H1 (cell line): ENCODE data around the gene DMPK. TPM values are rescaled to one million over a fixed set of nuclear protein-coding genes. Genes with fewer than 3 reads are reported as not detected.

Experiments used
- CTCF ChIA-PET: fragments of 300-600 bp; sonication (Branson Sonifier 250); formaldehyde crosslinking; loops from one replicate; lab custom pipeline; 2021; ENCODE audit not compliant: partially characterized antibody; lab: Charles Lee
- POLR2A ChIA-PET: fragments of 300-600 bp; sonication (Branson Sonifier 250); formaldehyde crosslinking; loops from one replicate; lab custom pipeline; 2021; ENCODE audit warnings: inconsistent platforms; ENCODE audit not compliant: partially characterized antibody; lab: Charles Lee
- DNase-seq, 2 experiments: peaks; one replicate each; pipeline versions ENCODE4 v3.0.0 to v3.0.0-alpha.2; 2010 to 2022; ENCODE audit warnings: low spot score in 2 of 2, low read depth in 1 of 2, mixed read lengths in 1 of 2
- FAIRE-seq: peaks from 2 replicates; lab custom pipeline; 2011; peaks lifted over from hg19 to GRCh38; lab: Jason Lieb, UNC
- H2AFZ ChIP-seq: 2 replicates; pipeline ENCODE4 v1.8.1; 2012; ENCODE audit warnings: low read length, inconsistent platforms
- H2AK5ac ChIP-seq: 2 replicates; pipeline ENCODE4 v1.6.1; 2013; ENCODE audit warnings: low read depth, low read length
- H2BK120ac ChIP-seq: replicated peaks from 2 replicates; pipeline ENCODE3; 2013; ENCODE audit warnings: low read depth, low read length, inconsistent platforms
- H2BK12ac ChIP-seq: 2 replicates; pipeline ENCODE4 v1.6.1; 2013; ENCODE audit warnings: low read depth, low read length
- H2BK15ac ChIP-seq: 2 replicates; pipeline ENCODE4 v1.6.1; 2013; ENCODE audit warnings: low read length
- H2BK20ac ChIP-seq: 2 replicates; pipeline ENCODE4 v1.6.1; 2013; ENCODE audit warnings: low read length
- H2BK5ac ChIP-seq: 2 replicates; pipeline ENCODE4 v1.6.1; 2013; ENCODE audit warnings: low read depth, low read length
- H3K14ac ChIP-seq: 2 replicates; pipeline ENCODE4 v1.6.1; 2013; ENCODE audit warnings: inconsistent platforms; ENCODE audit not compliant: insufficient read length
- H3K18ac ChIP-seq: 2 replicates; pipeline ENCODE4 v1.6.1; 2013; ENCODE audit warnings: low read length; ENCODE audit errors: extremely low read depth
- H3K23ac ChIP-seq: 2 replicates; pipeline ENCODE4 v1.6.1; 2013; ENCODE audit warnings: inconsistent platforms; ENCODE audit not compliant: insufficient read length
- H3K23me2 ChIP-seq: 2 replicates; pipeline ENCODE4 v1.6.1; 2013; ENCODE audit warnings: low read depth, low read length
- H3K27ac ChIP-seq: 2 replicates; pipeline ENCODE4 v1.6.1; 2011; ENCODE audit warnings: low read depth, low read length, inconsistent platforms
- H3K27me3 ChIP-seq, 4 experiments: replicated peaks in 1 of 4; 1 replicate in 1 of 4; 2 replicates in 3 of 4; pipeline versions ENCODE4 v1.6.1 to v1.8.1; 2011 to 2013; ENCODE audit warnings: low read length in 3 of 4, mild to moderate bottlenecking in 3 of 4, inconsistent platforms in 2 of 4, mixed read lengths in 2 of 4, moderate library complexity in 1 of 4; ENCODE audit not compliant: control insufficient read depth in 3 of 4, insufficient read depth in 3 of 4; ENCODE audit errors: extremely low read depth in 1 of 4
- H3K36me3 ChIP-seq, 4 experiments: 2 replicates each; pipeline versions ENCODE4 v1.6.1 to v1.8.1; 2011 to 2013; ENCODE audit warnings: mild to moderate bottlenecking in 4 of 4, low read length in 3 of 4, moderate library complexity in 2 of 4, control low read depth in 1 of 4, inconsistent platforms in 1 of 4; ENCODE audit not compliant: insufficient read depth in 4 of 4, control insufficient read depth in 2 of 4
- H3K4ac ChIP-seq: replicated peaks from 2 replicates; pipeline ENCODE3; 2013; ENCODE audit warnings: low read length, low read depth, mixed read lengths, inconsistent platforms; ENCODE audit not compliant: insufficient read length
- H3K4me1 ChIP-seq, 4 experiments: replicated peaks in 1 of 4; 1 replicate in 1 of 4; 2 replicates in 3 of 4; pipeline versions ENCODE4 v1.6.1 to v1.8.1; 2011 to 2013; ENCODE audit warnings: low read length in 3 of 4, inconsistent platforms in 2 of 4, mixed read lengths in 1 of 4; ENCODE audit not compliant: insufficient read depth in 4 of 4, control insufficient read depth in 3 of 4
- H3K4me2 ChIP-seq, 2 experiments: 2 replicates each; pipeline versions ENCODE4 v1.6.1 to v1.8.1; 2011 to 2013; ENCODE audit warnings: low read depth in 2 of 2, low read length in 2 of 2, control low read depth in 1 of 2, inconsistent platforms in 1 of 2, mild to moderate bottlenecking in 1 of 2; ENCODE audit not compliant: insufficient read depth in 1 of 2
- H3K4me3 ChIP-seq, 4 experiments: fragments of 200-600, 300-600 bp in 1 of 4; sonication (generic), shearing (Covaris generic), sonication (Bioruptor Twin) in 1 of 4; 2 replicates each; pipeline versions ENCODE4 v1.5.1 to v1.8.1; 2011 to 2016; ENCODE audit warnings: low read length in 4 of 4, low read depth in 3 of 4, control low read depth in 2 of 4, inconsistent platforms in 2 of 4, mild to moderate bottlenecking in 2 of 4, mixed read lengths in 1 of 4, moderate library complexity in 1 of 4; ENCODE audit not compliant: insufficient read depth in 2 of 4; ENCODE audit errors: extremely low read depth in 1 of 4
- H3K56ac ChIP-seq: replicated peaks from 2 replicates; pipeline ENCODE3; 2013; ENCODE audit warnings: low read depth, mild to moderate bottlenecking, mixed read lengths, low read length, inconsistent platforms; ENCODE audit not compliant: insufficient read length
- H3K79me1 ChIP-seq: 2 replicates; pipeline ENCODE4 v1.6.1; 2013; ENCODE audit warnings: low read depth, low read length, control low read depth
- H3K79me2 ChIP-seq, 2 experiments: 2 replicates each; pipeline versions ENCODE4 v1.6.1 to v1.8.1; 2012 to 2013; ENCODE audit warnings: low read length in 2 of 2, mild to moderate bottlenecking in 2 of 2, inconsistent platforms in 1 of 2; ENCODE audit not compliant: insufficient read depth in 2 of 2, control insufficient read depth in 1 of 2
- H3K9ac ChIP-seq, 4 experiments: replicated peaks in 1 of 4; 1 replicate in 1 of 4; 2 replicates in 3 of 4; pipeline versions ENCODE4 v1.6.1 to v1.8.1; 2011 to 2013; ENCODE audit warnings: low read depth in 3 of 4, low read length in 3 of 4, control low read depth in 2 of 4, mild to moderate bottlenecking in 2 of 4, moderate library complexity in 2 of 4, inconsistent platforms in 1 of 4; ENCODE audit errors: extremely low read depth in 1 of 4
- H3K9me3 ChIP-seq, 2 experiments: 2 replicates each; pipeline versions ENCODE4 v1.6.1 to v1.8.1; 2012 to 2013; ENCODE audit warnings: mild to moderate bottlenecking in 2 of 2, moderate library complexity in 2 of 2, control low read depth in 1 of 2, inconsistent platforms in 1 of 2, low read depth in 1 of 2, low read length in 1 of 2, mixed read lengths in 1 of 2; ENCODE audit not compliant: insufficient read depth in 2 of 2
- H4K20me1 ChIP-seq, 2 experiments: replicated peaks in 1 of 2; 2 replicates each; pipeline versions ENCODE3 to v1.8.1; 2011 to 2013; ENCODE audit warnings: inconsistent platforms in 2 of 2, low read length in 2 of 2, mild to moderate bottlenecking in 1 of 2; ENCODE audit not compliant: insufficient read depth in 2 of 2, control insufficient read depth in 1 of 2
- H4K5ac ChIP-seq: 2 replicates; pipeline ENCODE4 v1.6.1; 2013; ENCODE audit warnings: low read length, low read depth, mixed read lengths, inconsistent platforms; ENCODE audit not compliant: insufficient read length
- H4K8ac ChIP-seq: 2 replicates; pipeline ENCODE4 v1.8.0; 2013; ENCODE audit warnings: mild to moderate bottlenecking, moderate library complexity, low read length, inconsistent platforms; ENCODE audit not compliant: insufficient read depth; ENCODE audit errors: extremely low read depth
- H4K91ac ChIP-seq: replicated peaks from 2 replicates; pipeline ENCODE3; 2013; ENCODE audit warnings: low read length, mixed read lengths, inconsistent platforms; ENCODE audit not compliant: insufficient read length
- BCL11A ChIP-seq, 2 experiments: IDR thresholded peaks; one replicate each; pipeline ENCODE4 v1.6.1; 2011; ENCODE audit warnings: low read depth in 2 of 2, low read length in 2 of 2, mild to moderate bottlenecking in 2 of 2
- CHD2 ChIP-seq: IDR thresholded peaks from 2 replicates; pipeline ENCODE4 v1.6.1; 2012; ENCODE audit warnings: low read length, improper control_type of control experiment
- MAX ChIP-seq: IDR thresholded peaks from 2 replicates; pipeline ENCODE4 v1.6.1; 2012; ENCODE audit warnings: inconsistent platforms
- RBBP5 ChIP-seq: IDR thresholded peaks from 2 replicates; pipeline ENCODE4 v1.7.1; 2012; ENCODE audit warnings: low read depth, mild to moderate bottlenecking, inconsistent platforms, low read length, moderate library complexity, borderline replicate concordance
- RXRA ChIP-seq: IDR thresholded peaks from 2 replicates; pipeline ENCODE4 v1.6.1; 2011; ENCODE audit warnings: low read depth, mild to moderate bottlenecking, low read length, moderate library complexity; ENCODE audit not compliant: insufficient read depth
- SP2 ChIP-seq: IDR thresholded peaks from 2 replicates; pipeline ENCODE4 v1.6.1; 2012; ENCODE audit warnings: mild to moderate bottlenecking, low read length, inconsistent platforms
- SRF ChIP-seq: IDR thresholded peaks from 2 replicates; pipeline ENCODE4 v1.6.1; 2011; ENCODE audit warnings: mild to moderate bottlenecking, low read depth, low read length, moderate library complexity
- TBP ChIP-seq: IDR thresholded peaks from 2 replicates; pipeline ENCODE4 v1.6.1; 2011; ENCODE audit warnings: low read depth, low read length, improper control_type of control experiment
- WGBS, 2 experiments: shearing (Covaris generic) in 1 of 2; methylation state at CpG; one replicate each; pipeline versions ENCODE4 v1.1.6 to v1.1.7; 2013 to 2015; ENCODE audit warnings: low lambda C conversion rate in 2 of 2, mixed read lengths in 2 of 2, inconsistent platforms in 1 of 2, low coverage in 1 of 2, missing lambda C conversion rate in 1 of 2; ENCODE audit not compliant: insufficient replicate concordance in 2 of 2, insufficient coverage in 1 of 2, insufficient read length in 1 of 2; ENCODE audit errors: extremely low coverage in 1 of 2, missing lambda C conversion rate in 1 of 2; 5-methylcytosine and 5-hydroxymethylcytosine counted together
- polyA plus RNA-seq, 7 experiments: library from polyadenylated mRNA; depleted of rRNA in 3 of 7; stranded (reverse) in 5 of 7; unstranded in 2 of 7; fragments of >200 nt in 5 of 7; fragments of 200-250 nt in 2 of 7; gene quantifications; 1 replicate in 5 of 7; 2 replicates in 1 of 7; 4 replicates in 1 of 7; pipeline versions ENCODE4 v1.2.1 to v1.2.3, GENCODE V29; 2011 to 2013; ENCODE audit warnings: missing spikeins in 2 of 7, mixed read lengths in 2 of 7
- total RNA-seq: library from RNA; stranded (reverse); fragmentation: NEBNext Ultra II Directional; extraction: Animal tissue kit (Norgen Biotek cat#: 25700); gene quantifications from 2 replicates; pipeline ENCODE4 v1.2.1, GENCODE V29; 2021

Gene DMPK
- total and polyA plus RNA-seq, 2 of the 8 experiments (the other 6 are each of a cell fraction or from before 2014, with no cell fraction given) = 13.7 to 27.4 TPM

DNA sequence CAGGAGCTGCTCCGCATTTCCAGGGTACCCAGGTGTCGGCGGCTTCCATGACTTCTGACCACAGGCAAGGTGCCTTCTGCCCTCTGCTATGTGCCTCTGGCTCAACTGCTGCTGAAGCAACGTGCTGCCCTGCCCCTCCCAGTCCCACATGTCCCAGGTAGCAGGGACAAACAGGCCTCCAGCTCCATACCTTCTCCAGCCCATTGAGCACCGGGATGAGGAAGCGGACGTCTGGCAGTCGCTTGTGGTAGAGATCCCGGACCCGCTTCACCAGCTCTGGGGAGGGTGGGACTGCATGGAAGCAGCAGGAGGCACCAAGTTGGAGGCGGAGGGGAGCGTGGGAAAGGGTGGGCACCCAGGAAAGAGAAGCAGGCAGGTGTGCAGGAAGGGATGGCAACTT, 40.9 kb upstream of the DMPK start:
- Histone ChIP-seq H3K23ac (no peak overlapping the region), H4K20me1 (peaks cover 5 to 12% of the 10 kb centered on the region in 2 experiments), H3K36me3 (peaks cover 32 to 55% (median 51%) of the 10 kb centered on the region in 4 experiments), H4K8ac (no peak overlapping the region; the same call in 1 of the 2 replicates), H3K4me2 (no peak overlapping the region), H3K9ac (0 out of 7 replicates have a peak overlapping the region, but pooled peaks of 1 of the 4 experiments have one; percentile 3), H3K23me2 (no peaks in the 10 kb centered on the region), H3K56ac (no peak overlapping the region), H3K27me3 (no peaks in the 10 kb centered on the region), H2BK120ac (no peak overlapping the region), H3K27ac (no peak overlapping the region), H3K79me1 (no peaks in the 10 kb centered on the region; the same call in 1 of the 2 replicates), H4K5ac (no peak overlapping the region), H2BK20ac (no peak overlapping the region), H3K4me3 (no peak overlapping the region), H3K4ac (no peak overlapping the region), H3K14ac (no peak overlapping the region), H3K9me3 (no peaks in the 10 kb centered on the region), H4K91ac (no peak overlapping the region), H3K4me1 (peaks cover 0 to 5% (median 3%) of the 10 kb centered on the region in 4 experiments; a peak in 3 of 7 replicates), H2BK5ac (no peak overlapping the region), H3K18ac (no peak overlapping the region), H2AK5ac (no peak overlapping the region), H2BK15ac (no peak overlapping the region), H3K79me2 (no peaks in the 10 kb centered on the region), H2AFZ (no peak overlapping the region), H2BK12ac (no peak overlapping the region)
- CTCF ChIA-PET = interaction anchor here (0.8 to 2.3 kb wide), 6 partner anchors 9 to 113 kb away, joined by 3 to 9 read pairs (median 4); partner anchors contain the start of gene RSPH6A
- DNase-seq (no peak), FAIRE-seq (no peak)
- WGBS, 2 experiments = 94% methylated on average over 12 of the region's 12 CpGs; no CpG with 5 or more reads in 1 of the 2 experiments
- POLR2A ChIA-PET = interaction anchor here (0.7 to 3.0 kb wide), 6 partner anchors 16 to 63 kb away, joined by 3 to 10 read pairs (median 3); partner anchors contain the start of gene SYMPK
- TF ChIP-seq RBBP5 (no peak), SP2 (no peak), TBP (no peak), MAX (no peak), SRF (no peak), RXRA (no peak), CHD2 (no peak), BCL11A (IDR thresholded peaks at IDR 0.05; ENCODE audit: low read depth in 2 of 2, low read length in 2 of 2) (no peak)
